ENCODE measurements around the gene ZC3H14.
"Not testable (repeated sequence)": the region's sequence is repeated elsewhere in the genome, so short reads cannot be mapped to it uniquely, and the experiment has no call there.

ZC3H14 gene

DNA sequence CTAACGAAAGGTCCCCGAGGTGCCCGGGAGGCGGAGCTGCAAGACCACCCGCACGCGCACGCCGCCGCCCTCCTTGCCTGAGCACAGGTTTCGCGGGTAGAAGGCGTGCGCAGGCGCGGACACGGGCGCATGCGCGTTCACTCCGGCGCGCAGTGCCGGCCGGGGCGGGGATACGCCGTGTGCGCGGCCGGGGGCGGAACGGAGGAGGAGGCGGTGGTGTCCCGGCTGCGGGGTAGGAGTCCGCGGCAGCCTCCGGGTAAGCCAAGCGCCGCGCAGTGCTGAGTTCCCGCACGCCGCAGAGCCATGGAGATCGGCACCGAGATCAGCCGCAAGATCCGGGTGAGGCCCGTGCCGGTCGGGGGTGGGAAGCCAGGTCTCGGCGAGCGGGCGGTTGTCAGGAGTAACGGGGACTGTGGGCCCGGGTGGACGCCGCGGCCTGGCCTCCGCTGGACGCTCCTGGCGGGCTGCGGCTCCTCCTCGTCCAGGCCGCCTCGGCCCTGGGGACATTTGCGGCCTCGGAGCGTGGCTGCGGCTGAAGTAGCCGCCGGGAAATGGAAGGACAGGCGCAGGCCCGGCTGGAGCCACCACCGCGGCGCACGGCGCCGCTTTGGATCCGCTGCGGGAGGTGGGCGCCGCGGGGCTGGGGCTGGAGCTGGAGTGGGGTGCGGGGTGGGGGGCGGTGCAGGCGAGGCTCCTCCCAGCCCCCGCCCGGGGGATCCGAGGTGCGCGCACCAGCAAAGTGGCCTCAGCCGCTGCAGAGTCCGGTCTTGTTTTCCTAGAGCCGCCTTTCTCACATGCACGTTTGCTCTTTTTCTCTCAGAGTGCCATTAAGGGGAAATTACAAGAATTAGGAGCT, at the start of gene ZC3H14:
TSS of gene ZC3H14 (plus strand) at position 207 of the 856 bp plus-strand sequence. CDS start at position 304, 97 bp downstream.
- DNase-seq = peak; percentile 86

DNA sequence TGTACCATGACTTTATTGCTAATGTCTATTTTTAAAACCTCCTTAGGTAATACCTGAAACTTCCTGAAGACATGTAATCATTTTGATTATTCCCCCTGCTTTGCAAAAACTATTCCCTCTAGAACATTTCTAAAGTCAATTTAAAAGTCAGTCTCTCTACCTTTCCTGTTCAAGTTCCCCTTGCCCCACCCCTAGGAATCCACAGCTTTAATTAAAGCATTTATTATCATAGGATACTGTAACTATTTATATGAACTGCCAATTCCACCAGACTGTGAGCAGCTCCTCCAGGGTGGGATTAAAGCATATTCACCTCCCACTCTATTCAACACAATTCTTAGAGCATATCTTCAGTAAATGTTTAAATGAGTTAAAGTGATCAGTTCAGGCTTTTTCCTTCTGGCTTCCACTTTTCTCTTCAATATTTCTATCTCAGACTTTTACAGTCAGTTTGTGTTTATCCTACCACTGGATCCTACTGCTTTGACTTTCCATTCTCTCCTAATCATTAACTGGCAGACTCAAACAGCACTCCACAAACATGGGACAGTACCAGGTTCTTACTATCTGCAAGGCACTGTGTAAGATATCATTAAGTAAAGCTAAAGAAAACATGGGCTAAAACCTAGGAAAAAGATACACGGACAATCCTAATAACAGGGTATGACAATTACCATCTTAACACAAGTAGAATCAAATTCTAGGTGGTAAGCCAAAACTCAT, 47.2 kb upstream of the ZC3H14 start:
- no peak for DNase-seq

DNA sequence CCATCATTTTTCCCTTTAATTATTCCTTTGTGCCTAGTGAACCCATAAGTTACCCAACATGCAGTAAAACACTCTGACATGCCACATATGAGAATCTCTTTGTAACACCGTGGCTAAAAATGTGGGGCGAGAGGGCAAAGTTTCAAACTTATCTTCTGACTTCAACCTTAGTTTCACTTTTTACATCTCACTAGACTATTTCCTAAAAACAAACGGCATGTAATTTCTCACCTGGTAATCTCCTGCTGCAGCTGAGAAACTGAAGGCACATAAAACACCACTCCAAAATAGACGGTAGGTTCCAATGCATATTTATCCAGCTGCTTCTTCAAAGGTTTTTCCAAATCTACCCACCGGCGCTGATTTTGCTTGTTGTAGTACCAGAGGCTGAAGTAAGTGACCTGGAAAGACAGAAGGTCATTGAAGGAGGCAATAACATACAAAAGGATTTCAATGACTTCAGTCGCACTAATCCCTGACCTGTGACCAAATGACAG, 45.9 kb upstream of the ZC3H14 start:
- no peak for DNase-seq

GRCh38 chr14:88518592-88519512, 44.0 kb upstream of the ZC3H14 start:
- no peak for DNase-seq

GRCh38 chr14:88519907-88520306, 42.9 kb upstream of the ZC3H14 start:
- DNase-seq = no peak

DNA sequence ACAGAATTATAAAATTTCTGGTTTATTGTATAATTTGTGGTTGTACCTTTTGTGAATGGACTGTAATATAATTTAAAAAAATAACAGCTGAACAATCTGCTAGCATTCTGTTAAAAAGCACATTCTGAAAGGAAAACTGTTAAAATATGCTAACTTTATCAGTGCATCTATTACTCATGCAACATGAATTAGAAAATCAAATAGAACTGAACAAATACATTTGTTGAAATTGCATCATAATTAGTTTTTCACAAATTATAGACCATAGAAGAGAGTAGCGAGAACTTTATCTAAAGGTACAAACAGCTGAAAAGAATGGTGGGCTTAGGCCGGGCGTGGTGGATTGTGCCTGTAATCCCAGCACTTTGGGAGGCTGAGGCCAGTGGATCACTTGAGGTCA, 41.0 kb upstream of the ZC3H14 start:
- no peak for DNase-seq

DNA sequence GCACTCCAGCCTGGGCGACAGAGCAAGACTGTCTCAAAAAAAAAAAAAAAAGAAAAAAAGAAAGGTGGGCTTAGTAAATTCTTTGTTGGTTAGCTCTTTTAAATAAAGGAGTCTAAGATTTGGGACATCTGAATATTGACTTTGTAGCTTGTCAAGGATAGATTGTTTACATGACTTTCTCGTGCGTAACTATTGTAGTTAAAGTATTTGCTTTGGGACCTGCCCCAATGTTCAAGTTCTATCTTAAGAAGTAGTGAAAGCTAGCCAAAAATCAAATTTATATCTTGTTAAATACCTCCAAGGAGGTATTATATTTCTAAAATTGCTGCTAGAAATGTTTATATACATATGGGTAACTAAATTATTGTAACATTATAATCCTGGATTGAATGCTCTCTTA, 40.4 kb upstream of the ZC3H14 start:
- no peak for DNase-seq

GRCh38 chr14:88529889-88530288, 32.9 kb upstream of the ZC3H14 start:
- DNase-seq = not testable (repeated sequence)

DNA sequence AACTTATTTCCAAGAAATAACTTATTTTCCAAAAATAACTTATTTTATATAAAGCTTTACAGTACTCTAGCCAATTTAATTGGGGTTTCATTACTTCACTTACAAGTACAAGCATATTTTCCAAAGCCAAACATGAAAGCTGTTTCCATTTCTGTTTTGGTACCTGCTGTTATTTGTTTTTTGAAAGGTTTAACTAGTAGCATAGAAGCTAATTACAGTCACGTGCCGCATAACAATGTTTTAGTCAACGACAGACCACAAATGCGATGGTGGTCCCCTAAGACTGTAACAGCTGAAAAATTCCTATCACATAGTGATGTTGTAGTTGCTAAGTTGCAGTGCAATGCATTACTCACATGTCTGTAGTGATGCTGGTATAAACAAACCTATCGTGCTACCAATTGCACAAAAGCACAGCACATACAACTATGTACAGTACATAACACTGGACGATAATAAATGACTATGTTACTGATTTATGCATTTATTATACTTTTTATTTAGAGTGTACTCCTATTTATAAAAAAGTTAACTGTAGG, 29.7 kb upstream of the ZC3H14 start:
- DNase-seq = no peak

DNA sequence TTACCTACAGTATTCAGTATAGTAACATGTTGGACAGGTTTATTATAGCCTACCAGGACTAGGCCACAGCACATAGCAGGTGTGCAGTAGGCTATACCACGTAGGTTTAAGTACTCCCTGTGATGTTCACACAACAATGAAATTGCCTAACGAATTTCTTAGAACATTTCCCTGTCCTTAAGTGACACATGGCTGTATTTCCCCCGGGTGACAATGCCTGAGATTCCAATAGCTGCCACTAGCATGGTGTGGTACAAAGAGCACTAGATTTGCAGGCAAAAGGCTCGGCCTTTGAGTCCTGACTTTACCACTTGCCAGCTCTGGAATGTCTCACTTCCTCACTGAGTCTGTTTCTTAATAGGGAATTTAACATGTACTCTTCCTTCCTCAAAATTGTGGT, 27.7 kb upstream of the ZC3H14 start:
- DNase-seq = no peak

GRCh38 chr14:88535813-88536212, 27.0 kb upstream of the ZC3H14 start:
- DNase-seq = no peak

DNA sequence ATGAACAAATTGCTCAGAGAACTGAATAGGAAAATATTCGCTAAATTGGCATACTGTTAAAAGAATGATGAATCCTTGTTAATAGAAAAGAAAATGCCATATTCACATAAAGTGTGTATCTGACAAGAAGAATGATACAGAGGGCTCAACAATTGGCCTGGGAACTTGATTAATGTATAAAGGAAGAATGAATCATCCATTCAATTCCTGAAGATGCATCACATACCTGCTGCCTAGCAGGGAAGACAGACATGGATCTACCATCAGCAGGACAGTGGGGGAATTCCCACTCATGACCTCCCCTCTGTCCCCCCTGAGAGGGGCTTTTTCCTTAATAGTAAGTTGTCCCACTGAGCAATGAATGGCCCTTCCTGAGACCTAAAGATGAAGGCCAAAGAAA, 21.5 kb upstream of the ZC3H14 start:
- no peak for DNase-seq

DNA sequence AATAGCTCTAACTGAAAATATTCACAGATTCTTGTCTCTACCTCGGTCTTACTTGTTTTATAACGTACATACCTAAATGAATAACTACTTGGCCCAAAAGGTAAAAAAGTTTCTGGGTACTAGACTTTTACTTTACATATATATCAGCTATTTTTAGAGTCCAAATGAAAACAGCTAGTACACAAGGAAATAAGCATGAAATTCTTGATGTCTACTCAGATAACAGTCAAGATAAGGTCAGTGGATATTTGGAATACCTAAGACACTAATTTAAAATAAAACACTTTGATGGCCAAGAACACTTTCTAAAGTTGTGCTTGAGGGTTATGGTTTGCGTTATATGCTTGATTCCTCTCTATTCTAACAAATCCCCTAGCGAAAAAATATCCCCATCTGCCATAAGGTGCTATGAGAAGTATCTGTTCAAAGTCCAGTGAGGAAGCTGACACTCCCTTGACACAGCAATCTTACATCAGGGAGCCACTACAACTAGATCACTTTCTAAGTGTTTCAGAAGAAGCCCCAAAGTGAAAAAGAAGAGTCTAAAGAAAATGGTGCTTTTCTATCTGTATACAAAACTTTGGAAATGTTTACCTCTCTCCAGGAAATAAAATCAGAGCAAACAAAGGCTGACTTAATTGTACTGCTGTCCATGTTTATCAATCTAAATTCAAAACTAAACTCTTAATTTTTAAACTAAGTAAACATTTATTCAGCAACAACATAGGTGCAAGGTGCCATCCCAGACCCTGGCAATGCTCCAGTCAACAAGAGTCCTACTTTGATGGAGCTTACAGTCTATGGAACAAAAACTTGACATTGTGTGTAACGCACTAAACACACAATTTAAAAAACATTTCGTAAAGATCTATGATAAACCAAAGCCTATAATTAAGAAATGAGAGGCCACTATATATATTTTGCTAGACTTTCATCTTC, 19.7 kb upstream of the ZC3H14 start:
- DNase-seq = peak; percentile 22

DNA sequence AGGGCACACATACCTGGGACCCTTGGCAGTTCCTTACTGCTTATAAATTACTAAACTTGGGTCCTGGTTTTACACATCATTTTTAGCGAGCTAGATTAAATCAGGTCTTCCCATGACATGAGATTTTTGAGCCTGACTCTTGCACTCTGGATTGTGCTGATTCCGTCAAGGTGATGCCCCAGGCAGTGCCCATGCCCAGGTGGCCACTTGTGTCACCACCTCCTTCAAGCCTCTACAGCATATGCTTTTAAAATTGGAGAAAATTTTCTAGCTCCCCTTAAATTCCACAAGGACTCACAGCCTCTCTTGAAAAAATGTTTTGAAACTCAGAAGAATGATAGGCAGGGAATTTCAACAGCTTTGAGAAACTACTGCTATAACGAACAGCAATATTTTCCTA, 17.6 kb upstream of the ZC3H14 start:
- no peak for DNase-seq

DNA sequence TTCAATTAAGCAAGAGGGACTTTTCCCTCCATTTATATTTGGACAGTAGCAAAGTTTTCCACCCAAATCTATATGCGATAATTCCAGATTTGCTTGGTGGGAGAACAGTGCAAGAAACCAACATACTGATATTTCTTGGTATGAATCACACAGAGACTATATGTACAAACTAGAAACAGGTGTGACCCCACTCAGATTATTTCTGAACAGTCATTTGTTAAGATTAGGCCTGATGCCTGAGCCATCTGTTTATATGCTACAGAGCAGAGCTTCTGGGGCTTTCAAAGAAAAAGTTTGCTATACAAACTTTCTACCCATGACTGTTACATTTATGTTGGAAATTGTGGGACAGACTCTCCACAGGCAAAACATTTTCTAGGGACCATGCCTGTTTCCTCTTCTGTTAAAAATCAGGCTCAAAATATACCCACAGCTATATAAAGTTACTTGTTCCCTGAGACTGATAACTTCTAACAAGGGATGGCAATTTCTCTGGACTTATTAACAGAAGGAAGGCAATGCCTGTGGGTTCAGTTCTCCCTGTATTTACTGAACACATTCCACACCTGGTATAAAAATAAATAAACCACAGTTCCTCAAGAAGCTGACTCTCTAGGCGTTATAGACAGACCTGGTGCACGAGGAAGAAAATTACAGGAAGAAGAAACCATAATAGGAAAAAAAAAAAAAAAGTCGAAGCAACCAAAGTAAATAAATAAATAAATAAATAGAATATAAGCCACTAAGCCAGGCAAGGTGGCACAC, 16.0 kb upstream of the ZC3H14 start:
- DNase-seq = no peak

GRCh38 chr14:88547386-88547780, 15.5 kb upstream of the ZC3H14 start:
- no peak for DNase-seq

GRCh38 chr14:88550078-88550477, 12.8 kb upstream of the ZC3H14 start:
- no peak for DNase-seq

DNA sequence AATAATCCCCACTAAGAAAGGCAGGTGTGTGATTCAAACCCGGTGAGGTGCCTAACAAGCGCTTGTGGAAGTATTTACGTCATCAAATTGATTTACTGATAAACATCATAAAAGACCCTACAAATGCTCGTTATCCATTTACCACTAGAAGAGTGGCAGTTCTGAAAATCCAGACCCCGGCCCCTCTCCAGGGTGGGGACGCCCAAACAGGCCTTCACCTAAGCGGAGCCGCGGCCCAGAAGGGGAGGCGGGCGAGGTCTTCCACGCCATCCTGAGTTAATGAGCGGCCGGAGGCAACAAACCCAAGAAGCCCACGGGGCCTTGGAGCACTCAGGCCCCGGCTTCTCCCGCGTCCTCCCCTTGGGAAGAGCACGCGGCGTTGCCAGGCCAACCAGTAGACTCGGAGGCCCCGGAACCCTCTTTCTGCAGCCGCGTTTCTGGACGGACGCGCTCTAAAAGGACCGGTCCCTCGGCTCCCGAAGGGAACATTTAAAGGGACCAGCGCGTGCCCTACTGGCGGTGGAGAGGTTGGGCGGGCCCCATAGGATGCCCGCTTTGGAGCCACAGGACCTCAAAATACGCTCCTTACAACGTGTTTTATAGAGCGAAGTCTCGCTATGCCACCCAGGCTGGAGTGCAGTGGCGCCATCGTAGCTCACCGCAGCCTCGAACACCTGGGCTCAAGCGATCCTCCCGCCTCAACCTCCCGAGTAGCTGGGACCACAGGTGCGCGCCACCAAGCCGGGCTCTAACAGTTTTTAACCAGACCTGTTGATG, 11.6 kb upstream of the ZC3H14 start:
- DNase-seq = peak; percentile 87

GRCh38 chr14:88551980-88552431, 10.8 kb upstream of the ZC3H14 start:
- no peak for DNase-seq

DNA sequence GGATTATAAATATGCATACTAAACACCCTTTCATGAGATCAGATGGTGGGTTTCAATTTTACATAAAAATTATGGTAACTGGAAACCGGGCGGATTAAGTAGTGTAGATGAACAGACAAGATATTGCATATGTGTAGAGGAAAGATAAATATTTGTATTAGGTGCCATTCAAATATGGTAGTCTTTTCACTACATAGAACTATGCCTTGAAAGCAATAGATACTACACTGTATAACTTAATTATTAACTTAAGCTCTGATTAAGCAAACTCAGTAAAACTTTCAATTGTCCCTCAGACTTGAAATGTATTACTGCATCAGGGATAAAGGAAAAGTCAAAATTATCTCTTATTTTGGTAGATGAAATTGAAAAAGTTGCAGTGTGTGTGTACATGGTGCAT, 10.0 kb upstream of the ZC3H14 start:
- no peak for DNase-seq
